ENCODE data around the gene CHTOP.

- TF ChIP-seq CTCF (conservative IDR thresholded peaks at IDR 0.05; ENCODE audit: low read length), result no peak
- no peak for TF ChIP-seq EZH2phosphoT487 (IDR thresholded peaks at IDR 0.05; ENCODE audit: borderline replicate concordance, low read depth, low read length)
Measured at GRCh38 chr1:153615406-153615805, 18.5 kb upstream of the CHTOP start.

Data from OCI-LY7 (cell line).